Pancreas (tissue), 10 donors: ENCODE results near the gene USP5. TPM values are rescaled to one million over a fixed set of nuclear protein-coding genes. Genes with fewer than 3 reads are reported as not detected.
A peak's percentile ranks its signal among the peaks of the same experiment; 100 is the strongest.

Source experiments
- ATAC-seq, 4 donors: fragments of 200-7000 bp; cut with Tn5 transposase; one replicate each; pipeline versions ENCODE4 v1.8.0 to v1.9.1; 2020; ENCODE audit warnings: mild to moderate bottlenecking in 4 of 4, moderate library complexity in 4 of 4
- DNase-seq, 6 donors: peaks; one replicate each; pipeline ENCODE4 v3.0.0-alpha.2; 2020
- FAIRE-seq: peaks from 2 replicates; lab custom pipeline; 2012; peaks lifted over from hg19 to GRCh38; lab: Jason Lieb, UNC
- H3K27ac ChIP-seq, 4 donors: fragments of 200-600 bp; sonication (generic); 1 replicate in 3 of 4; 2 replicates in 1 of 4; pipeline versions ENCODE4 v1.5.0 to v1.8.0; 2020
- H3K27me3 ChIP-seq, 4 donors: fragments of 200-600 bp; one replicate each; pipeline ENCODE4 v1.8.0; 2021
- H3K36me3 ChIP-seq, 3 donors: fragments of 200-600 bp; sonication (generic) in 1 of 3; one replicate each; pipeline versions ENCODE4 v1.5.0 to v1.8.0; 2020 to 2021
- H3K4me1 ChIP-seq, 3 donors: fragments of 200-600 bp; one replicate each; pipeline ENCODE4 v1.8.0; 2021
- H3K4me3 ChIP-seq, 4 donors: fragments of 200-600 bp; sonication (generic) in 2 of 4; one replicate each; pipeline versions ENCODE4 v1.5.0 to v1.8.0; 2020 to 2021
- H3K9me3 ChIP-seq, 4 donors: fragments of 200-600 bp; one replicate each; pipeline ENCODE4 v1.8.0; 2021
- WGBS, 2 donors: extraction: QIAGEN DNeasy Blood & Tissue Kit; methylation state at CpG; one replicate each; pipeline ENCODE4 v1.1.7; 2013; 5-methylcytosine and 5-hydroxymethylcytosine counted together
- intact Hi-C, 3 donors: fragments of 100-400 bp; cut with DNase I; formaldehyde crosslinking; loops; one replicate each; pipeline versions ENCODE4 v1.11.1 to v1.14.2; 2022
- polyA plus RNA-seq, 2 donors: library from polyadenylated mRNA; stranded (reverse); fragments of 200-250 nt; gene quantifications; one replicate each; pipeline ENCODE4 v1.2.3, GENCODE V29; 2013
- total RNA-seq, 6 donors: library from RNA; stranded (reverse); fragmentation: NEBNext Ultra II Directional in 4 of 6; extraction: Animal tissue kit (Norgen Biotek cat#: 25700) in 4 of 6; gene quantifications; one replicate each; pipeline versions ENCODE4 v1.2.1 to v1.2.4, GENCODE V29; 2021 to 2023
- TF ChIP-seq, protein P1 (sequence below), 4 donors: fragments of 200-600 bp; sonication (generic) in 3 of 4; IDR thresholded peaks; one replicate each; pipeline versions ENCODE4 v1.5.0 to v1.8.0; 2021; ENCODE audit warnings: antibody characterized with exemption in 4 of 4
- donor health status: healthy with polysubstance abuse.
- donor health status: DM: no; HTN: no; CAD: no; lungs with moderate emphysema.
- donor health status: DM: no; HTN: no; CAD: no.
- donor health status: control.
- donor health status: control.
- donor health status: Bipolar disorder and iron deficiency.
- donor health status: DM: yes; HTN: yes; CAD: no.
- donor health status: DM: no; HTN: no; CAD: no.
- donor health status: DM: no; HTN: no; CAD: no.
- donor health status: DM: yes; HTN: yes; CAD: no.

Gene USP5
- total and polyA plus RNA-seq, 8 donors: 17.8 to 38.4 (median 25.3) TPM

DNA sequence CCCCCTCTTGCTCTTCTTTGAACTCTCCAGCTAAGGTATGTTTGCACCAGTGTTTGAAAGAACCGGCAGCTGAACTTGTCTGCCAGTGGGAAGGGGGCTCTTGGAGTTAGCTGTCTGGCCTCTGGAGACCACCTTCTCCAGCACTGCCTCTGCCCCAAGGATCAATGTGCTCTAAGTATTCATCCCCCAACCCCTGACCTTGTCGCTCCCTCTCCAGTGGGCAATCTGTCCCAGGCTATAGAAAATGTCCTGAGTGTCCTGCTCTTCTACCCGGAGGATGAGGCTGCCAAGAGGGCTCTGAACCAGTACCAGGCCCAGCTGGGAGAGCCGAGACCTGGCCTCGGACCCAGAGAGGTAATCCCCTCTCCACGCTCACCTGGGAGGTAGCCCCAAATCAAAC is 21.0 kb upstream of the USP5 start:
- H3K36me3 ChIP-seq: no peaks in the 10 kb centered on the region
- H3K27ac ChIP-seq: no peak overlapping the region
- TF ChIP-seq, protein P1, sequence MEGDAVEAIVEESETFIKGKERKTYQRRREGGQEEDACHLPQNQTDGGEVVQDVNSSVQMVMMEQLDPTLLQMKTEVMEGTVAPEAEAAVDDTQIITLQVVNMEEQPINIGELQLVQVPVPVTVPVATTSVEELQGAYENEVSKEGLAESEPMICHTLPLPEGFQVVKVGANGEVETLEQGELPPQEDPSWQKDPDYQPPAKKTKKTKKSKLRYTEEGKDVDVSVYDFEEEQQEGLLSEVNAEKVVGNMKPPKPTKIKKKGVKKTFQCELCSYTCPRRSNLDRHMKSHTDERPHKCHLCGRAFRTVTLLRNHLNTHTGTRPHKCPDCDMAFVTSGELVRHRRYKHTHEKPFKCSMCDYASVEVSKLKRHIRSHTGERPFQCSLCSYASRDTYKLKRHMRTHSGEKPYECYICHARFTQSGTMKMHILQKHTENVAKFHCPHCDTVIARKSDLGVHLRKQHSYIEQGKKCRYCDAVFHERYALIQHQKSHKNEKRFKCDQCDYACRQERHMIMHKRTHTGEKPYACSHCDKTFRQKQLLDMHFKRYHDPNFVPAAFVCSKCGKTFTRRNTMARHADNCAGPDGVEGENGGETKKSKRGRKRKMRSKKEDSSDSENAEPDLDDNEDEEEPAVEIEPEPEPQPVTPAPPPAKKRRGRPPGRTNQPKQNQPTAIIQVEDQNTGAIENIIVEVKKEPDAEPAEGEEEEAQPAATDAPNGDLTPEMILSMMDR (IDR thresholded peaks at IDR 0.05): no peak
- no peak overlapping the region for H3K4me3 ChIP-seq
- 86 to 89% methylated on average over 6 of the region's 6 CpGs for WGBS, 2 donors
- intact Hi-C loops: no loop called here
- H3K4me1 ChIP-seq: peaks cover 0 to 4% (median 0%) of the 10 kb centered on the region in 3 donors
- H3K27me3 ChIP-seq: no peaks in the 10 kb centered on the region
- no peak for FAIRE-seq
- DNase-seq: peak in 1 of 6 donors; percentile 31
- no peak for ATAC-seq
- H3K9me3 ChIP-seq: no peaks in the 10 kb centered on the region

DNA sequence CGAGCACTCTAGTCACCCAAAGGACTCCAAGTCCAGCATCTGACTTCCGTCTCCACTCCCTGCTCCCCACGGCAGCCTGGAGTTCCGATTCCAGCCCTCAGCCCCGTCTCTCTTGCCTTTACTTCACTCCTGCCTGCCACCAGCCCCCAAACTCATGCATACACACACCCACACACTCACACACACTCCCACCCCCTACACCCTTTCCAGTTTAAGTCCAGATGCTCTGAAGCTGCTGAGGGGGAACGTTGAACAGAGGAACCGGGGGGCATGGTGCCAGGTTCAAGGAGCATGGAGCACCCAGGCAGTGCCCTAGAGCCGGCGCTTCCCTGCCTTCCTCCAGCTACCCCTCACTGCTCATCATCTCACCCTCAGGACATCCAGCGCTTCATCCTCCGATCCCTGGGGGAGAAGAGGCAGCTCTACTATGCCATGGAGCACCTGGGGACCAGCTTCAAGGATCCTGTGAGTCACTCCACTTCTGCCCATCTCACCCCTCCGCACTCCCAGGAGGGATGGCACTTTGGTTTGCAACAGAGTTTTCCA is 20.4 kb upstream of the USP5 start:
- Histone ChIP-seq H3K36me3 (no peaks in the 10 kb centered on the region), H3K9me3 (no peaks in the 10 kb centered on the region), H3K4me3 (no peak overlapping the region), H3K4me1 (peaks cover 0 to 4% (median 0%) of the 10 kb centered on the region in 3 donors), H3K27ac (no peak overlapping the region), H3K27me3 (no peaks in the 10 kb centered on the region)
- WGBS, 2 donors: 87 to 94% methylated on average over 12 of the region's 12 CpGs
- intact Hi-C loops: no loop called here
- no peak for FAIRE-seq
- peak in 1 of 6 donors; percentile 41 for DNase-seq
- ATAC-seq: no peak
- TF ChIP-seq, protein P1 (IDR thresholded peaks at IDR 0.05): no peak

DNA sequence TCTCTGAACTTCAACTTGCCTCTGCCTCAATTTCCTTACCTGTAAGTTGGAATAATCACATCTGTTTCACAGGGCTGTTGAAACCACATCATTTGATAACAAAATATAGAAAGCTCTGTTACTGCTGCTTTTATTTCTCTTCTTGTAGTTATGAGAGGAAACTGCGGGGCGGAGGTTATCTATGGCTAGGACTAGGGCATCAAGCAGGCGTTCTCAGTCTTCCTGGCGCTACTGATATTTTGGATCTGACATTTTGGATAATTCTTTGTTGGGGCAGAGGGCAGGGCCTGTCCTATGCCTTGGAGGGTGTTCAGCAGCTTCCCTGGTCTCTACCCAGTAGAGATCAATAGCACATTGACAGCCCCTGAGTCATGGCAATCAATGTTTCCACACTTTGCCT is 19.8 kb upstream of the USP5 start:
- peaks cover 0 to 4% (median 0%) of the 10 kb centered on the region in 3 donors for H3K4me1 ChIP-seq
- 92 to 95% methylated on average over 4 of the region's 4 CpGs for WGBS, 2 donors
- no peak overlapping the region for H3K27ac ChIP-seq
- intact Hi-C loops: no loop called here
- FAIRE-seq (no peak), ATAC-seq (no peak), DNase-seq (peak in 1 of 6 donors; percentile 5)
- H3K36me3 ChIP-seq: no peaks in the 10 kb centered on the region
- no peaks in the 10 kb centered on the region for H3K27me3 ChIP-seq
- no peak overlapping the region for H3K4me3 ChIP-seq
- TF ChIP-seq, protein P1 (IDR thresholded peaks at IDR 0.05): no peak
- H3K9me3 ChIP-seq: no peaks in the 10 kb centered on the region

DNA sequence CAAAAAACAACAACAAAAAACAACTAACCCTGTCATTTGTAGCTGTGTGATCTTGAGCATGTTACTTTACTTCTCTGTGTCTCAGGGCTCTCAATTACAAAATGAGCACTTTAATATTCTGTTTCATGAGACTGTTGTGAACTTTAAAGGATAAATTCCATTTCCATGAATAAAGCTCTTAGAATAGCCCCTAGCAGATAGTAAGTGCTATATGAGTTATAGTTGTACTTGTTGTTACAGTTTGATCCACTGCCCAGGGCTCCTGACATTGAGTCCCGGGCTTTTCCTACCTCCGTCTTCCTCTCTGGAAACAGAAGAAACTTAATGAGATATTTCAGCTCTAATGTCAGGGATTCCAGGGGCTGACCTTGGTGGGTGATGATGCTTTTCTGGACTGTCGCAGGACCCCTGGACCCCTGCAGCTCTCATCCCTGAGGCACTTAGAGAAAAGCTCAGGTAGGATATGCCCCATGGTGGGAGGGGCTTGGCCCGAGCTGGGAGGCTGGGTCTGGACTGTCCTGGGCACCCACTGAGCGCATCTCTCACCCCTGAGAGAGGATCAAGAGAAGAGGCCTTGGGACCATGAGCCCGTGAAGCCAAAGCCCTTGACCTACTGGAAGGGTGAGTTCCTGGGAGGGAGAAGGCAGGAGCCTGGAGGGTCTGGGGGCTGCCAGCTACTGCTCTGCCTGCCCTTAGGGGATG is 18.6 kb upstream of the USP5 start:
- DNase-seq (peak in 1 of 6 donors; percentile 41), ATAC-seq (no peak), FAIRE-seq (no peak)
- H3K27ac ChIP-seq: no peak overlapping the region
- H3K9me3 ChIP-seq: no peaks in the 10 kb centered on the region
- no peaks in the 10 kb centered on the region for H3K4me1 ChIP-seq
- H3K27me3 ChIP-seq: no peaks in the 10 kb centered on the region
- TF ChIP-seq, protein P1 (IDR thresholded peaks at IDR 0.05): no peak
- 86 to 93% methylated on average over 6 of the region's 6 CpGs for WGBS, 2 donors
- H3K4me3 ChIP-seq: no peak overlapping the region
- intact Hi-C loops: no loop called here
- H3K36me3 ChIP-seq: no peaks in the 10 kb centered on the region

DNA sequence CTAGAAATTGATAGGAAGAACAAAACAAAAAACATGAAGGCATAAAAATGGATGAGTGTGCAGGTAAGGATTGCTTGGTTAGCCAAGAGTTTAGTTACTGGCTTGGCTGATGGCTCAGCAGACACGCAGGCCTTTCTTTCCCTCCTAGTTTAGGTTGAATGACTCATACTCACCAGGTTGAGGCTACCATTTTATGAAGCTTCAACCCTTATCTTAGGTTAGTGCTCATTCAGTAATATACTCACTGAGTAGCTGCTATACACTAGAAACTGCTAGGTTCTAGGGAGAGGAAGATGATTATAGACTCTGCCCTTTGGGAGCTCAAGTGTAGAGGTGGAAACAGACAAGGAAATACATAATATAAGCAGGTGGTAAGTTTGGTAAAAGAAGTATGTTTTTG is 17.7 kb upstream of the USP5 start:
- H3K27me3 ChIP-seq: no peaks in the 10 kb centered on the region
- WGBS, 2 donors: 81 to 84% methylated on average over 1 of the region's 1 CpG
- DNase-seq (no peak), ATAC-seq (no peak), FAIRE-seq (no peak)
- H3K4me1 ChIP-seq: no peaks in the 10 kb centered on the region
- no peaks in the 10 kb centered on the region for H3K36me3 ChIP-seq
- intact Hi-C loops: no loop called here
- no peaks in the 10 kb centered on the region for H3K9me3 ChIP-seq
- H3K27ac ChIP-seq: no peak overlapping the region
- no peak overlapping the region for H3K4me3 ChIP-seq
- TF ChIP-seq, protein P1 (IDR thresholded peaks at IDR 0.05): no peak
